Esophagus squamous epithelium (tissue), 4 donors: ENCODE data around the gene RRAD.
"Not testable (repeated sequence)": the region's sequence is repeated elsewhere in the genome, so short reads cannot be mapped to it uniquely, and the experiment has no call there.

ENCODE experiments used
- CTCF ChIP-seq, 6 experiments: fragments of 450-650 bp in 4 of 6; fragments of 200-600 bp in 2 of 6; sonication (generic) in 2 of 6; IDR thresholded peaks; one replicate each; pipeline ENCODE4 v1.5.1; 2016 to 2019; ENCODE audit warnings: antibody characterized with exemption in 6 of 6, mild to moderate bottlenecking in 4 of 6, moderate library complexity in 4 of 6
- POLR2A ChIP-seq, 4 donors: fragments of 450-650 bp; IDR thresholded peaks; one replicate each; pipeline ENCODE4 v1.6.1; 2017; ENCODE audit warnings: antibody characterized with exemption in 4 of 4, mild to moderate bottlenecking in 4 of 4, moderate library complexity in 3 of 4

GRCh38 chr16:66944971-66945370 lies 19.6 kb upstream of the RRAD start:
- TF ChIP-seq CTCF, POLR2A (IDR thresholded peaks at IDR 0.05): not testable (repeated sequence)
